Measurements from ENCODE around the gene RCAN1. TPM values are rescaled to one million over a fixed set of nuclear protein-coding genes. Genes with fewer than 3 reads are reported as not detected.

RCAN1 gene
- total and polyA plus RNA-seq, 2 of the 4 experiments (the other 2 are of a cell fraction): 53.5 to 175 TPM

GRCh38 chr21:34514576-34515115, 100.3 kb downstream of the RCAN1 start:
- CTCF ChIA-PET: interaction anchor here (1.0 to 1.6 kb wide), 2 partner anchors 69 to 89 kb away, joined by 3 read pairs; no protein-coding TSS in a partner anchor
- no peak overlapping the region for H2BK15ac ChIP-seq (ENCODE audit: low read depth, low read length)

More at GRCh38 chr21:34514576-34515115, 100.3 kb downstream of the RCAN1 start:
- H4K91ac ChIP-seq (ENCODE audit: insufficient read depth, low read depth, low read length): no peak overlapping the region
- H3K4me1 ChIP-seq (ENCODE audit: control insufficient read depth, insufficient read depth, low read length): peaks cover 9% of the 10 kb centered on the region
- no peak overlapping the region for H4K8ac ChIP-seq (ENCODE audit: low read depth in 2 of 2, low read length in 2 of 2)
- H3K4me2 ChIP-seq (ENCODE audit: low read depth, low read length): no peak overlapping the region
- H2AK5ac ChIP-seq (ENCODE audit: low read depth, low read length): no peak overlapping the region
- intact Hi-C loops (cut with micrococcal nuclease): no loop called here
- dilution Hi-C loops (cut with HindIII; ENCODE audit: low sequenced_read_pairs, unreplicated experiment): no loop called here
- H3K18ac ChIP-seq (ENCODE audit: low read depth, low read length): no peak overlapping the region
- no peak overlapping the region for H3K27ac ChIP-seq (ENCODE audit: insufficient read depth, low read length)
- no peak overlapping the region for H3K56ac ChIP-seq (ENCODE audit: extremely low read depth, insufficient read depth, low read length)
- ATAC-seq (ENCODE audit: low read depth) (no peak), DNase-seq (peak; percentile 20)
- H3K4me3 ChIP-seq (ENCODE audit: insufficient read depth, low read depth, low read length): no peak overlapping the region
- H3K4ac ChIP-seq (ENCODE audit: low read depth, low read length): no peak overlapping the region
- H2AFZ ChIP-seq (replicated peaks; ENCODE audit: low read length, poor library complexity): no peak overlapping the region
- peaks cover 17% of the 10 kb centered on the region; the same call in 1 of the 2 replicates for H3K9me1 ChIP-seq (ENCODE audit: insufficient read depth, low read length)
- H2BK5ac ChIP-seq (ENCODE audit: low read depth, low read length, poor library complexity, severe bottlenecking): no peak overlapping the region
- TF ChIP-seq SMC3 (IDR thresholded peaks at IDR 0.05; ENCODE audit: low read depth, low read length) (no peak), CEBPB (IDR thresholded peaks at IDR 0.05; ENCODE audit: low read depth, low read length) (no peak), CHD1 (IDR thresholded peaks at IDR 0.05; ENCODE audit: low read depth, low read length) (no peak), USF2 (IDR thresholded peaks at IDR 0.05; ENCODE audit: low read depth, low read length) (no peak), CTCF (conservative IDR thresholded peaks at IDR 0.05; ENCODE audit: low read depth, low read length) (no peak), MXI1 (IDR thresholded peaks at IDR 0.05; ENCODE audit: borderline replicate concordance, low read depth, low read length) (no peak), BHLHE40 (IDR thresholded peaks at IDR 0.05; ENCODE audit: low read depth, low read length) (no peak), NFE2L2 (IDR thresholded peaks at IDR 0.05; ENCODE audit: low read depth, low read length) (no peak), RCOR1 (IDR thresholded peaks at IDR 0.05; ENCODE audit: insufficient replicate concordance, low read length) (no peak), FOS (IDR thresholded peaks at IDR 0.05; ENCODE audit: low read depth, low read length) (no peak), POLR2A (IDR thresholded peaks at IDR 0.05; ENCODE audit: low read depth, low read length) (no peak), RFX5 (IDR thresholded peaks at IDR 0.05; ENCODE audit: low read depth, low read length) (no peak), MAZ (IDR thresholded peaks at IDR 0.05; ENCODE audit: borderline replicate concordance, low read depth, low read length) (no peak), MAFK (IDR thresholded peaks at IDR 0.05; ENCODE audit: low read depth, low read length) (no peak)
- no peak overlapping the region for H2BK20ac ChIP-seq (ENCODE audit: low read depth, low read length)
- in situ Hi-C loops (cut with MboI; ENCODE audit: low sequenced_read_pairs): no loop called here
- no CpG with 5 or more reads among the region's 10 CpGs for WGBS, 2 experiments (ENCODE audit: extremely low coverage in 2 of 2, insufficient read length in 1 of 2)
- peaks cover 24% of the 10 kb centered on the region for H3K36me3 ChIP-seq (ENCODE audit: control insufficient read depth, insufficient read depth, low read length)
- H3K9me3 ChIP-seq (ENCODE audit: control insufficient read depth, insufficient read depth, low read length): no peaks in the 10 kb centered on the region
- H4K20me1 ChIP-seq (ENCODE audit: insufficient read depth, low read length): peaks cover 23% of the 10 kb centered on the region
- no peak overlapping the region for H2BK120ac ChIP-seq (ENCODE audit: low read depth, low read length)
- H3K23ac ChIP-seq (ENCODE audit: low read depth, low read length): no peak overlapping the region
- H2AK9ac ChIP-seq (replicated peaks; ENCODE audit: low read depth, low read length, poor library complexity): no peak overlapping the region
- BruUV-seq (replicated peaks): no TSS peak
- no peak overlapping the region for H4K5ac ChIP-seq (ENCODE audit: low read depth, low read length)
- no peak overlapping the region for H3K9ac ChIP-seq (ENCODE audit: low read depth, low read length)
- H3K79me1 ChIP-seq (ENCODE audit: low read depth in 1 of 2, low read length in 2 of 2): peaks cover 8 to 17% of the 10 kb centered on the region in 2 experiments; a peak in 3 of 4 replicates
- no peak overlapping the region for H3K14ac ChIP-seq (replicated peaks; ENCODE audit: low read depth, low read length)
- no peaks in the 10 kb centered on the region for H3K27me3 ChIP-seq (ENCODE audit: control insufficient read depth, insufficient read depth, low read length)
- POLR2A ChIA-PET (ENCODE audit: unreplicated experiment): interaction anchor here (0.9 to 3.3 kb wide), 2 partner anchors 12 to 88 kb away, joined by 3 to 12 read pairs; no protein-coding TSS in a partner anchor

Measured in IMR-90 (cell line).